Esophagus squamous epithelium (tissue), 5 donors: Measurements from ENCODE around the gene CCDC15. TPM values are rescaled to one million over a fixed set of nuclear protein-coding genes. Genes with fewer than 3 reads are reported as not detected.

Experiments
- DNase-seq: peaks from one replicate; lab custom pipeline; 2025; lab: John Stamatoyannopoulos, UW
- H3K27ac ChIP-seq, 4 donors: fragments of 200-600 bp; sonication (generic); one replicate each; pipeline ENCODE4 v1.5.1; 2016 to 2019; ENCODE audit warnings: mild to moderate bottlenecking in 1 of 4
- H3K27me3 ChIP-seq, 4 donors: fragments of 200-600 bp; sonication (generic); 1 replicate in 3 of 4; 2 replicates in 1 of 4; pipeline versions ENCODE4 v1.5.1 to v1.6.0; 2017 to 2021; ENCODE audit warnings: antibody characterized with exemption in 1 of 4
- H3K36me3 ChIP-seq, 3 donors: fragments of 200-600 bp; sonication (generic); one replicate each; pipeline ENCODE4 v1.5.1; 2016 to 2019
- H3K4me1 ChIP-seq, 3 donors: fragments of 200-600 bp; sonication (generic); one replicate each; pipeline ENCODE4 v1.5.1; 2017 to 2019
- H3K4me3 ChIP-seq, 4 donors: fragments of 200-600 bp; sonication (generic); 1 replicate in 3 of 4; 2 replicates in 1 of 4; pipeline ENCODE4 v1.5.1; 2016 to 2019; ENCODE audit warnings: mild to moderate bottlenecking in 2 of 4, moderate library complexity in 1 of 4
- H3K9me3 ChIP-seq, 3 donors: fragments of 200-600 bp; sonication (generic); one replicate each; pipeline ENCODE4 v1.5.1; 2016 to 2019
- POLR2A ChIP-seq, 4 donors: fragments of 450-650 bp; IDR thresholded peaks; one replicate each; pipeline ENCODE4 v1.6.1; 2017; ENCODE audit warnings: antibody characterized with exemption in 4 of 4, mild to moderate bottlenecking in 4 of 4, moderate library complexity in 3 of 4
- WGBS, 2 donors: methylation state at CpG; one replicate each; pipeline ENCODE4 v1.1.5; 2018; 5-methylcytosine and 5-hydroxymethylcytosine counted together
- intact Hi-C: fragments of 100-400 bp; cut with DNase I; formaldehyde crosslinking; loops from one replicate; pipeline ENCODE4 v1.15.0; 2022
- total RNA-seq, 4 donors: library from RNA; depleted of rRNA; stranded (reverse); fragments of >200 nt; gene quantifications; one replicate each; pipeline ENCODE4 v1.1.0, GENCODE V29; 2016
- TF ChIP-seq, protein P1 (sequence below), 6 experiments: fragments of 450-650 bp in 4 of 6; fragments of 200-600 bp in 2 of 6; sonication (generic) in 2 of 6; IDR thresholded peaks; one replicate each; pipeline ENCODE4 v1.5.1; 2016 to 2019; ENCODE audit warnings: antibody characterized with exemption in 6 of 6, mild to moderate bottlenecking in 4 of 6, moderate library complexity in 4 of 6
- donor health status: DM: yes; HTN: yes; CAD: no.

The CCDC15 gene
- total RNA-seq, 4 donors from 2014 or later, result 2.0 to 3.2 (median 2.9) TPM

DNA sequence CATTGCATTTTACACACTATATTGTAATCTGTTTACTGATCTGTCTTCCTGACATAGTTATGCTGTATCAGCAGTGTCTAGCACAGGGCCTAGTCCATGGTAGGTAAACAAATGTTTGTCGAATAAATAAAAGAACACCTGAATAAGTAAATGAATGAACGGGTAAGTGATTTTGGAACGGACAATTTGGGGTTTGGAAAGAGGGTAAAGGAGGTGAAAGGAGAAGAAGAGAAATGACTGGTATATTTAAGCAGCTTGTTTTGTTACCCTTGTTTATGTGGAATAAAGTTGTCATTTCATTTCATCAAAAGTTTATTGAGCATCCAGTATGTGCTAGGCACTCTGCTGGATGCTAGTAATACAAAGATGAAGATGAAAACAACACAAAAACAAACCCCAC lies 35.1 kb upstream of the CCDC15 start, which contains the start of gene HEPN1:
TSS of gene HEPN1 (plus strand) at position 301 of the 400 bp plus-strand sequence.
- no peak within 1 kb of the TSS for H3K27ac ChIP-seq
- no peaks in the 10 kb centered on the region for H3K9me3 ChIP-seq
- no peaks in the 10 kb centered on the region for H3K36me3 ChIP-seq
- no peak for TF ChIP-seq POLR2A (IDR thresholded peaks at IDR 0.05)
- TF ChIP-seq, protein P1, sequence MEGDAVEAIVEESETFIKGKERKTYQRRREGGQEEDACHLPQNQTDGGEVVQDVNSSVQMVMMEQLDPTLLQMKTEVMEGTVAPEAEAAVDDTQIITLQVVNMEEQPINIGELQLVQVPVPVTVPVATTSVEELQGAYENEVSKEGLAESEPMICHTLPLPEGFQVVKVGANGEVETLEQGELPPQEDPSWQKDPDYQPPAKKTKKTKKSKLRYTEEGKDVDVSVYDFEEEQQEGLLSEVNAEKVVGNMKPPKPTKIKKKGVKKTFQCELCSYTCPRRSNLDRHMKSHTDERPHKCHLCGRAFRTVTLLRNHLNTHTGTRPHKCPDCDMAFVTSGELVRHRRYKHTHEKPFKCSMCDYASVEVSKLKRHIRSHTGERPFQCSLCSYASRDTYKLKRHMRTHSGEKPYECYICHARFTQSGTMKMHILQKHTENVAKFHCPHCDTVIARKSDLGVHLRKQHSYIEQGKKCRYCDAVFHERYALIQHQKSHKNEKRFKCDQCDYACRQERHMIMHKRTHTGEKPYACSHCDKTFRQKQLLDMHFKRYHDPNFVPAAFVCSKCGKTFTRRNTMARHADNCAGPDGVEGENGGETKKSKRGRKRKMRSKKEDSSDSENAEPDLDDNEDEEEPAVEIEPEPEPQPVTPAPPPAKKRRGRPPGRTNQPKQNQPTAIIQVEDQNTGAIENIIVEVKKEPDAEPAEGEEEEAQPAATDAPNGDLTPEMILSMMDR (IDR thresholded peaks at IDR 0.05), result no peak
- DNase-seq, result no peak
- H3K4me1 ChIP-seq, result peaks cover 0 to 11% (median 2%) of the 10 kb centered on the region in 3 donors
- peaks cover 0 to 50% (median 0%) of the 10 kb centered on the region in 4 donors for H3K27me3 ChIP-seq
- intact Hi-C loops, result no loop called here
- WGBS, 2 donors, result 74 to 76% methylated on average over 3 of the region's 3 CpGs
- H3K4me3 ChIP-seq, result no peak within 1 kb of the TSS

DNA sequence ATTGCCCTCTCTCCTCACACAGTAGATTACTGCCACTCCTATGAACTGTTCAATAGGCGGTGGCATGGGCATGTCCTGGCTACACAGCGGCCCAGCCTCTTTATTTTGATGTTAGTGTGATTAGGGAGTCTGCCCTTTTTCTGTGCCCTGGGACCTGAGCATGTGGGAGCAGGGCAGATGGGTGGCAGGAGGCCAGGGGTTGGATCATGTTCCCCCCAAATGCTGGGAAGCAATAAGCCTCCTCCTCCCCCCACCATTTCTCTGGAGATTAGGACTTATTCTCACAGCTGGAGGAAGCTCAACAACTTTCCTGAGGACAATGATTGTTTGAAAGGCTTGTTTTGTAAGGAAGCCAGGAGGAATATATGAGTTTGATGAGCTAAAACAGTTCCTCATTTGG lies 34.1 kb upstream of the CCDC15 start:
- no peak overlapping the region for H3K27ac ChIP-seq
- H3K4me1 ChIP-seq, result peaks cover 0 to 11% (median 2%) of the 10 kb centered on the region in 3 donors
- H3K36me3 ChIP-seq, result no peaks in the 10 kb centered on the region
- H3K9me3 ChIP-seq, result no peaks in the 10 kb centered on the region
- DNase-seq, result no peak
- TF ChIP-seq POLR2A (IDR thresholded peaks at IDR 0.05), result no peak
- TF ChIP-seq, protein P1 (IDR thresholded peaks at IDR 0.05), result no peak
- H3K27me3 ChIP-seq, result peaks cover 0 to 50% (median 0%) of the 10 kb centered on the region in 4 donors
- intact Hi-C loops, result no loop called here
- no peak overlapping the region for H3K4me3 ChIP-seq
- WGBS, 2 donors, result 63 to 67% methylated on average over 1 to 2 of the region's 2 CpGs

DNA sequence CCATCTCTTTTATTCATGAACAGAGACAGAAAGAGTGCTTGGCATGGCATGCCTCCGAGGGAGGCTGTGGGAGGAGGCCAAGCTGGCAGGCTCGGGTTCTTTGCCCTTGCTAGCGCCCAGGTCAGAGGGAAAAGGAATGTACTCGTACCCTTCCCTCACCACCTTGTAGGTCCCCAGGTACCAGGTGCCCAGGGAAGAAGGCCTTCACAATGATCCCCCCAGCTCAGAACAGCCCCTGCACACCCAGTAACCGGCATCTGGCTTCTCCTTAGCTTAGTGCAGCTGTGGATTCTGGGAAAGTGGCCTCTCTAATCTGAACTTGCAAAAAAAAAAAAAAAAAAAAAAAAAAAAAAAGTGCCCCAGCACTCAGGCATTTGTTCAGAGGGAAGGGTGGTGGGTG lies 33.6 kb upstream of the CCDC15 start:
- Histone ChIP-seq H3K4me3 (peak overlapping the region in 1 of 4 donors; percentile 50), H3K36me3 (no peaks in the 10 kb centered on the region), H3K27ac (no peak overlapping the region), H3K27me3 (peaks cover 0 to 50% (median 0%) of the 10 kb centered on the region in 4 donors), H3K9me3 (no peaks in the 10 kb centered on the region), H3K4me1 (peaks cover 0 to 11% (median 2%) of the 10 kb centered on the region in 3 donors)
- intact Hi-C loops, result no loop called here
- TF ChIP-seq, protein P1 (IDR thresholded peaks at IDR 0.05), result no peak
- TF ChIP-seq POLR2A (IDR thresholded peaks at IDR 0.05), result no peak
- no peak for DNase-seq
- 89 to 96% methylated on average over 4 to 5 of the region's 5 CpGs for WGBS, 2 donors

DNA sequence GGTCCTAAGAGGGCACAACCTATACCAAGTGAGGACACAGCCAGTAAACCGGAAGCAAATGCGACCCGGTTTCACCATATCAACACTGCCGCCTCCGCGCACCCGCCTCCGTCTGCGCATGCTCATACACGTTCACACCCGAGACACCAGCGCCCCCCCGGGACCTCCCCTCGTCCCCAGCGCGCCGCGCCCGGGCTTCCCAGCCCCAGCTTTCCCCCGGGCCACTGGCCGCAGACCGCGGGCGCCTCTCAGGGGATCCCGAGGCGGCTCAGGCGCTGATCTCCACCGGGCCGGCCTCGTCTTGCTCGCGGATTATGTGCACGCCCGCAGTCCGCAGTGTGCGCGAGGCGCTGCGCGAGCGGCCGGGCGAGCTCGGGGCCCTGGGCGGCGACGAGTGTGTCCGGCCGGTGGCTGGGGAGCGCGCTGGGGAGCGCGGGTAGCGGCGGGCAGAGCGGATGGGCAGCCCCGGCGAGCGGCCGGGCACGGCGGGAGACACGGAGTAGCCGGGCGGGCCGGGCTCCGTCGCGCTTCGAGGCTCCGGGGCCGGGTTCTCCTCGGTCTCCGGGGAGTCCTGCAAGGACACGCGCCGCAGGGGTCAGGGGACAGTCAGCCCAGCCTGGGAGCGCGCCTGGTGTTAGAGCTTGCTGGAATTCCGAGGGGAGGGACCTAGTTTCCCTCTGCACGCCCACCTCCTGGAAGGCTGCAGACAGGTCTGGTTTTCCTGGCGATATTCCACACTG lies 33.0 kb upstream of the CCDC15 start:
- Histone ChIP-seq H3K27ac (peak overlapping the region in 3 of 4 donors; percentile 12 to 63 (median 59)), H3K36me3 (no peaks in the 10 kb centered on the region), H3K27me3 (peaks cover 0 to 50% (median 0%) of the 10 kb centered on the region in 4 donors), H3K4me1 (peaks cover 0 to 11% (median 2%) of the 10 kb centered on the region in 3 donors), H3K4me3 (peak overlapping the region; percentile 16 to 71 (median 40)), H3K9me3 (no peaks in the 10 kb centered on the region)
- TF ChIP-seq POLR2A (IDR thresholded peaks at IDR 0.05), result no peak
- TF ChIP-seq, protein P1 (IDR thresholded peaks at IDR 0.05), result no peak
- DNase-seq, result no peak
- WGBS, 2 donors, result 24 to 35% methylated on average over 16 to 30 of the region's 82 CpGs
- intact Hi-C loops, result no loop called here

DNA sequence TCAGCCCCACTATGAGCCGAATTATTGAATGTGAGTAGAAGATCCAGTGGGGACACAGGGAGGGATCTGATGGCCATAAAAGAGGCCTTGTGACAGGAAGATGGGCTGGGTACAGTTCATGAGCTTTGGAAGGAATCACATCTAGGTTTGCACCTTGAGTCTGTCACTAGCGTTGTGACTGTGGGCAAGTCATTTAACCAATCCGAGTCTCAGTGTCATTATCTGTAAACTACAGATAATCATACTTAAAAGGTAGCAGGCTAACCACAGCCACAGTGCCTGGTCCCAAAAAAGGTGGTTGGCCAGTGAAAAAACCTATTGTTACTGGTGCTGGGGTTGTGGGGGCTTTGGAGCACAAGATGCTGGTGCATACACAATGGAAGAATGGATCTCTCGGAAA lies 31.2 kb upstream of the CCDC15 start:
- Histone ChIP-seq H3K36me3 (no peaks in the 10 kb centered on the region), H3K4me1 (peaks cover 0 to 11% (median 2%) of the 10 kb centered on the region in 3 donors), H3K27ac (no peak overlapping the region), H3K9me3 (no peaks in the 10 kb centered on the region), H3K27me3 (peaks cover 0 to 38% (median 0%) of the 10 kb centered on the region in 4 donors), H3K4me3 (no peak overlapping the region)
- no peak for DNase-seq
- TF ChIP-seq POLR2A (IDR thresholded peaks at IDR 0.05), result no peak
- TF ChIP-seq, protein P1 (IDR thresholded peaks at IDR 0.05), result no peak
- intact Hi-C loops, result no loop called here
- WGBS, 2 donors, result 80 to 94% methylated on average over 3 of the region's 4 CpGs
